PC-3 (cell line): Measurements from ENCODE around the gene RGS7. TPM values are rescaled to one million over a fixed set of nuclear protein-coding genes. Genes with fewer than 3 reads are reported as not detected.

ENCODE experiments used
- ATAC-seq: fragments of 200-7000 bp; cut with Tn5 transposase; 2 replicates; pipeline ENCODE4 v1.9.1; 2020; ENCODE audit warnings: mild to moderate bottlenecking, moderate library complexity
- BruUV-seq: library from RNA; stranded (reverse); fragments of 400-500 nt; replicated peaks from 2 replicates; lab custom pipeline; 2021; lab: Mats Ljungman, UMichigan
- CTCF ChIA-PET: fragments of 300-600 bp; sonication (Branson Sonifier 250); formaldehyde crosslinking; loops from one replicate; lab custom pipeline; 2022; ENCODE audit warnings: antibody characterized with exemption; lab: Charles Lee
- POLR2A ChIA-PET: fragments of 300-600 bp; sonication (Branson Sonifier 250); formaldehyde crosslinking; loops from one replicate; lab custom pipeline; 2022; ENCODE audit warnings: antibody characterized with exemption; ENCODE audit not compliant: unreplicated experiment; lab: Charles Lee
- DNase-seq: peaks from one replicate; pipeline ENCODE4 v3.0.0-alpha.2; 2015
- H2AFZ ChIP-seq: fragments of 300-600 bp; sonication (generic); 2 replicates; pipeline ENCODE4 v1.6.0; 2016; ENCODE audit warnings: antibody characterized with exemption, low read length
- H3F3A ChIP-seq: fragments of 300-600 bp; sonication (generic); one replicate; pipeline ENCODE4 v1.6.0; 2017; ENCODE audit warnings: antibody characterized with exemption, low read length, control low read depth, mild to moderate bottlenecking; ENCODE audit not compliant: unreplicated experiment
- H3K27ac ChIP-seq: fragments of 300-600 bp; sonication (generic); 2 replicates; pipeline ENCODE4 v1.5.1; 2016; ENCODE audit warnings: mild to moderate bottlenecking, low read length
- H3K27me3 ChIP-seq: fragments of 300-600 bp; sonication (generic); 2 replicates; pipeline ENCODE4 v1.6.1; 2016; ENCODE audit warnings: low read length, mixed read lengths
- H3K36me3 ChIP-seq: fragments of 300-600 bp; sonication (generic); 2 replicates; pipeline ENCODE4 v1.6.1; 2016; ENCODE audit warnings: low read depth, mixed run types, low read length, mixed read lengths
- H3K4me1 ChIP-seq: fragments of 300-600 bp; sonication (generic); 2 replicates; pipeline ENCODE4 v1.5.1; 2016; ENCODE audit warnings: low read length; ENCODE audit not compliant: insufficient read depth
- H3K4me2 ChIP-seq: fragments of 300-600 bp; sonication (generic); 2 replicates; pipeline ENCODE4 v1.6.0; 2016; ENCODE audit warnings: low read length
- H3K4me3 ChIP-seq: fragments of 300-600 bp; sonication (generic); 2 replicates; pipeline ENCODE4 v1.5.1; 2016; ENCODE audit warnings: mild to moderate bottlenecking, low read length, mixed read lengths
- H3K79me2 ChIP-seq: fragments of 300-600 bp; sonication (generic); 2 replicates; pipeline ENCODE4 v1.6.1; 2017; ENCODE audit warnings: low read length, mixed read lengths
- H3K9ac ChIP-seq: fragments of 300-600 bp; sonication (generic); 2 replicates; pipeline ENCODE4 v1.6.0; 2016; ENCODE audit warnings: mild to moderate bottlenecking, low read length
- H3K9me2 ChIP-seq: fragments of 300-600 bp; sonication (generic); replicated peaks from 2 replicates; pipeline ENCODE4 v1.6.1; 2016; ENCODE audit warnings: mixed run types, low read length, mixed read lengths
- H3K9me3 ChIP-seq: fragments of 300-600 bp; sonication (generic); 2 replicates; pipeline ENCODE4 v1.6.1; 2016; ENCODE audit warnings: low read length, mixed read lengths
- H4K20me1 ChIP-seq: fragments of 300-600 bp; sonication (generic); 2 replicates; pipeline ENCODE4 v1.6.1; 2016; ENCODE audit warnings: low read length, mixed read lengths
- CTCF ChIP-seq: fragments of 300-600 bp; sonication (generic); conservative IDR thresholded peaks from 2 replicates; pipeline ENCODE4 v1.5.1; 2017; ENCODE audit warnings: antibody characterized with exemption, low read depth, mild to moderate bottlenecking, low read length
- EZH2 ChIP-seq: fragments of 300-600 bp; sonication (generic); IDR thresholded peaks from one replicate; pipeline ENCODE4 v1.6.1; 2017; ENCODE audit warnings: antibody characterized with exemption, mild to moderate bottlenecking, low read length; ENCODE audit not compliant: unreplicated experiment
- EZH2phosphoT487 ChIP-seq: fragments of 300-600 bp; sonication (generic); IDR thresholded peaks from 2 replicates; pipeline ENCODE4 v1.6.1; 2018; ENCODE audit warnings: mild to moderate bottlenecking, antibody characterized with exemption, low read length, borderline replicate concordance
- intact Hi-C: fragments of 100-400 bp; cut with micrococcal nuclease; formaldehyde crosslinking; loops from 2 replicates; pipeline ENCODE4 v1.9.0; 2023
- total RNA-seq: library from RNA; depleted of rRNA; stranded (reverse); fragments of >200 nt; gene quantifications from 2 replicates; pipeline ENCODE4 v1.2.3, GENCODE V29; 2014

Gene RGS7
- total RNA-seq, 1 experiment from 2014 or later: 0.15 TPM

- no peaks in the 10 kb centered on the region for H4K20me1 ChIP-seq
- no peak overlapping the region for H3K27ac ChIP-seq
- no TSS peak for BruUV-seq
- no peak for TF ChIP-seq EZH2phosphoT487
- no peak for TF ChIP-seq CTCF
- no peak for TF ChIP-seq EZH2
- H3K9me2 ChIP-seq: peaks cover 7% of the 10 kb centered on the region; the same call in 1 of the 2 replicates
- peaks cover 60% of the 10 kb centered on the region for H3K27me3 ChIP-seq
- ChIA-PET POLR2A (no interaction called here), CTCF (no interaction called here)
- peaks cover 20% of the 10 kb centered on the region for H3K9me3 ChIP-seq
- H3K4me1 ChIP-seq: no peaks in the 10 kb centered on the region
- intact Hi-C loops: no loop called here
- DNase-seq (no peak), ATAC-seq (no peak)
- H3F3A ChIP-seq: no peaks in the 10 kb centered on the region
- H3K4me2 ChIP-seq: no peak overlapping the region
- no peaks in the 10 kb centered on the region for H3K79me2 ChIP-seq
- no peaks in the 10 kb centered on the region for H3K36me3 ChIP-seq
- H2AFZ ChIP-seq: no peak overlapping the region
- H3K9ac ChIP-seq: no peak overlapping the region
- H3K4me3 ChIP-seq: no peak overlapping the region
These were observed 70.5 kb downstream of the RGS7 start for GRCh38 chr1:241286486-241286885.

- BruUV-seq: no TSS peak
- H4K20me1 ChIP-seq: no peaks in the 10 kb centered on the region
- peak overlapping the region; percentile 41 for H3K4me2 ChIP-seq
- H3K79me2 ChIP-seq: no peaks in the 10 kb centered on the region
- intact Hi-C loops: no loop called here
- H3K9ac ChIP-seq: no peak overlapping the region
- no peak overlapping the region for H3K27ac ChIP-seq
- no peaks in the 10 kb centered on the region for H3F3A ChIP-seq
- H3K9me3 ChIP-seq: peaks cover 12% of the 10 kb centered on the region
- ChIA-PET POLR2A (no interaction called here), CTCF (no interaction called here)
- peak; percentile 48 for DNase-seq
- peaks cover 22% of the 10 kb centered on the region for H3K4me1 ChIP-seq
- TF ChIP-seq EZH2 (no peak), EZH2phosphoT487 (no peak), CTCF (no peak)
- no peaks in the 10 kb centered on the region for H3K9me2 ChIP-seq
- H3K4me3 ChIP-seq: no peak overlapping the region
- ATAC-seq: no peak; the same call in 1 of the 2 replicates
- H3K36me3 ChIP-seq: 0 out of 2 replicates have a peak, but pooled peaks cover 4% of the 10 kb centered on the region
- H2AFZ ChIP-seq: no peak overlapping the region
- peaks cover 7% of the 10 kb centered on the region; the same call in 1 of the 2 replicates for H3K27me3 ChIP-seq
These were observed 80.6 kb downstream of the RGS7 start for GRCh38 chr1:241276391-241276790.

- H3K79me2 ChIP-seq: no peaks in the 10 kb centered on the region
- H2AFZ ChIP-seq: no peak overlapping the region
- H3K9me3 ChIP-seq: peaks cover 12% of the 10 kb centered on the region
- no peak overlapping the region for H3K9ac ChIP-seq
- H3K27ac ChIP-seq: no peak overlapping the region
- TF ChIP-seq CTCF (no peak), EZH2phosphoT487 (no peak), EZH2 (no peak)
- H3K4me2 ChIP-seq: peak overlapping the region; percentile 41
- H3K27me3 ChIP-seq: peaks cover 7% of the 10 kb centered on the region; the same call in 1 of the 2 replicates
- no peaks in the 10 kb centered on the region for H3K9me2 ChIP-seq
- DNase-seq (peak; percentile 78), ATAC-seq (peak; percentile 82)
- ChIA-PET POLR2A (no interaction called here), CTCF (no interaction called here)
- no TSS peak for BruUV-seq
- no peaks in the 10 kb centered on the region for H3F3A ChIP-seq
- intact Hi-C loops: no loop called here
- 0 out of 2 replicates have a peak, but pooled peaks cover 4% of the 10 kb centered on the region for H3K36me3 ChIP-seq
- H4K20me1 ChIP-seq: no peaks in the 10 kb centered on the region
- peaks cover 22% of the 10 kb centered on the region for H3K4me1 ChIP-seq
- H3K4me3 ChIP-seq: no peak overlapping the region
These were observed 81.0 kb downstream of the RGS7 start for GRCh38 chr1:241275981-241276380.
